Hepatocyte (in vitro differentiated cells): Measurements from ENCODE around the gene MLC1. TPM values are rescaled to one million over a fixed set of nuclear protein-coding genes. Genes with fewer than 3 reads are reported as not detected.

Experiments used
- DNase-seq: peaks from one replicate; pipeline ENCODE4 v3.0.0-alpha.2; 2016; ENCODE audit warnings: low spot score
- H2AFZ ChIP-seq: fragments of 200-600 bp; sonication (generic); 2 replicates; pipeline ENCODE4 v1.6.0; 2016; ENCODE audit warnings: antibody characterized with exemption, mild to moderate bottlenecking
- H3K27ac ChIP-seq: fragments of 200-600 bp; sonication (generic); 2 replicates; pipeline ENCODE4 v1.5.1; 2016; ENCODE audit warnings: mild to moderate bottlenecking
- H3K27me3 ChIP-seq: fragments of 200-600 bp; sonication (generic); 2 replicates; pipeline ENCODE4 v1.6.1; 2016
- H3K36me3 ChIP-seq: fragments of 200-600 bp; sonication (generic); replicated peaks from 2 replicates; pipeline ENCODE4 v1.5.1; 2016; ENCODE audit warnings: low read depth; ENCODE audit not compliant: insufficient read depth
- H3K4me1 ChIP-seq: fragments of 200-600 bp; sonication (generic); 2 replicates; pipeline ENCODE4 v1.5.1; 2016; ENCODE audit warnings: mild to moderate bottlenecking, moderate library complexity; ENCODE audit not compliant: insufficient read depth
- H3K4me2 ChIP-seq: fragments of 200-600 bp; sonication (generic); 2 replicates; pipeline ENCODE4 v1.6.0; 2016
- H3K4me3 ChIP-seq: fragments of 200-600 bp; sonication (generic); 2 replicates; pipeline ENCODE4 v1.5.1; 2016; ENCODE audit warnings: mild to moderate bottlenecking
- H3K79me2 ChIP-seq: fragments of 200-600 bp; sonication (generic); 2 replicates; pipeline ENCODE4 v1.6.0; 2017; ENCODE audit warnings: mild to moderate bottlenecking
- H3K9me2 ChIP-seq: fragments of 200-600 bp; sonication (generic); replicated peaks from 2 replicates; pipeline ENCODE4 v1.6.0; 2017; ENCODE audit warnings: mild to moderate bottlenecking; ENCODE audit not compliant: insufficient read depth
- H3K9me3 ChIP-seq: fragments of 200-600 bp; sonication (generic); 2 replicates; pipeline ENCODE4 v1.5.1; 2016; ENCODE audit warnings: low read depth, mild to moderate bottlenecking
- H4K20me1 ChIP-seq: fragments of 200-600 bp; sonication (generic); 2 replicates; pipeline ENCODE4 v1.6.0; 2016; ENCODE audit warnings: mild to moderate bottlenecking; ENCODE audit not compliant: insufficient read depth, poor library complexity, severe bottlenecking
- EZH2 ChIP-seq: fragments of 200-600 bp; sonication (generic); IDR thresholded peaks from 2 replicates; pipeline ENCODE4 v1.6.1; 2016; ENCODE audit warnings: antibody characterized with exemption, mild to moderate bottlenecking, borderline replicate concordance
- EZH2phosphoT487 ChIP-seq: fragments of 200-600 bp; sonication (generic); IDR thresholded peaks from one replicate; pipeline ENCODE4 v1.6.1; 2018; ENCODE audit warnings: antibody characterized with exemption, mild to moderate bottlenecking, low read depth, moderate library complexity; ENCODE audit not compliant: unreplicated experiment, severe bottlenecking
- WGBS: methylation state at CpG from one replicate; pipeline ENCODE4 v1.1.6; 2016; ENCODE audit warnings: low lambda C conversion rate; ENCODE audit errors: missing lambda C conversion rate; 5-methylcytosine and 5-hydroxymethylcytosine counted together
- polyA plus RNA-seq: library from polyadenylated mRNA; unstranded; fragments of >200 nt; fragmentation: Nextera tagmentation; extraction: Ambion mirVana; gene quantifications from 2 replicates; pipeline ENCODE4 v1.2.1, GENCODE V29; 2016
- total RNA-seq: library from RNA; depleted of rRNA; stranded (reverse); fragments of >200 nt; gene quantifications from 2 replicates; pipeline ENCODE4 v1.2.3, GENCODE V29; 2014
- TF ChIP-seq, protein P1 (sequence below): fragments of 200-600 bp; sonication (generic); IDR thresholded peaks from 2 replicates; pipeline ENCODE4 v1.5.1; 2016; ENCODE audit warnings: antibody characterized with exemption, mild to moderate bottlenecking; ENCODE audit not compliant: poor library complexity

Gene MLC1
- total and polyA plus RNA-seq, 2 experiments from 2014 or later: 3.3 to 8.2 TPM

DNA sequence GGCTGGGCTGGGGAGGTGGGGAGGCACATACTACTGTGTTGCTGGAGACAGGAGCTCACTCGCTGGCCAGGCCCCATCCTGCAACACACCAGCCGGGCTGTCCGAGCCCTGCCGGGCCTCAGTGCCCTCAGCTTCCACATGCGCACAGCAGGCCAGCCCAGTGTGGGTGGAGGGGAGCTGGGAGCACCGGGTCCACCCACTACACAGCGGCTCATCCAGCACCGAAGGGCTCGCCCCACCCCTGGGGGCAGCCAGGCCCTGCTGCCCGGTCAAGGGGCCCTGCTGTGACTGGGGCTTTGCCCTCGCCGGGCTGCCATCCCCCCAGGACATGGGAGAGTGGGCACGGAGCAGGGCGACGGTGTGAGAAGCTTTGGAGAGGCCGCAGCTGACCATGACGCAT is 36.4 kb downstream of the MLC1 start:
- Histone ChIP-seq H3K27ac (no peak overlapping the region), H3K4me1 (no peaks in the 10 kb centered on the region), H3K4me3 (no peak overlapping the region), H4K20me1 (no peaks in the 10 kb centered on the region), H3K79me2 (no peaks in the 10 kb centered on the region), H2AFZ (no peak overlapping the region), H3K27me3 (no peaks in the 10 kb centered on the region), H3K9me3 (no peaks in the 10 kb centered on the region), H3K36me3 (no peaks in the 10 kb centered on the region), H3K9me2 (no peaks in the 10 kb centered on the region), H3K4me2 (no peak overlapping the region)
- WGBS: 89% methylated on average over 17 of the region's 17 CpGs
- TF ChIP-seq EZH2: no peak
- TF ChIP-seq, protein P1, sequence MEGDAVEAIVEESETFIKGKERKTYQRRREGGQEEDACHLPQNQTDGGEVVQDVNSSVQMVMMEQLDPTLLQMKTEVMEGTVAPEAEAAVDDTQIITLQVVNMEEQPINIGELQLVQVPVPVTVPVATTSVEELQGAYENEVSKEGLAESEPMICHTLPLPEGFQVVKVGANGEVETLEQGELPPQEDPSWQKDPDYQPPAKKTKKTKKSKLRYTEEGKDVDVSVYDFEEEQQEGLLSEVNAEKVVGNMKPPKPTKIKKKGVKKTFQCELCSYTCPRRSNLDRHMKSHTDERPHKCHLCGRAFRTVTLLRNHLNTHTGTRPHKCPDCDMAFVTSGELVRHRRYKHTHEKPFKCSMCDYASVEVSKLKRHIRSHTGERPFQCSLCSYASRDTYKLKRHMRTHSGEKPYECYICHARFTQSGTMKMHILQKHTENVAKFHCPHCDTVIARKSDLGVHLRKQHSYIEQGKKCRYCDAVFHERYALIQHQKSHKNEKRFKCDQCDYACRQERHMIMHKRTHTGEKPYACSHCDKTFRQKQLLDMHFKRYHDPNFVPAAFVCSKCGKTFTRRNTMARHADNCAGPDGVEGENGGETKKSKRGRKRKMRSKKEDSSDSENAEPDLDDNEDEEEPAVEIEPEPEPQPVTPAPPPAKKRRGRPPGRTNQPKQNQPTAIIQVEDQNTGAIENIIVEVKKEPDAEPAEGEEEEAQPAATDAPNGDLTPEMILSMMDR: no peak
- no peak for TF ChIP-seq EZH2phosphoT487
- no peak for DNase-seq

DNA sequence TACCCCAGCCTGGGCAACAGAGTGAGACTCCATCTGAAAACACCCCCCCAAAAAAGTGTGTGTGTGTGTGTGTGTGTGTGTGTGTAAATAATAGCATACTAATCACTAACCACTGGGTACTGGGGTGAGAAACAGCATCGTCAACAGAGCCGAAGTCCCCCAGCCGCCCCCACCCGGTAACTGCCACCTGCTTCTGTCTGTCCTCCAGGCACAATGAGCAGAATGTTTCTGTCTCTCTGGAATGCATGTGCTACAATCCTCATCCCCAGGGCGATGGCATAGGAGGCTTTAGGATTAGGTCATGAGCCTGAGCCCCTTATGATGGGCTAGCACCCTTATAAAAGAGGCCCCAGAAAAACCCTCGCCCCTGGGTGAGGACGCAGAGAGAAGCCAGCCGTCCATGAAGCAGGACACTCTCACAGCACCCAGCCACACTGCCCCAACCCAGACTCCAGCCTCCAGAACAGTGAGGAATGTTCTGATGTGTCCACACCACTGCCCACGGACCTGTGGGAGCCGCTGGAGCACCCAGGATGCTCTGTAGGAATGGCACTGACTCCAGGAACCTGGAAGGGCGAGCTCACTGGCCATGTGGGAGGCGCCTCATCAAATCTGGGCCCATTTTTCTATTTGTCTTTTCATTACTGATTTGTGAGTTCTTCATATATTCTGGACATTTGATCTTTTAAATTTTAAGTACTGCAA is 37.0 kb downstream of the MLC1 start:
- Histone ChIP-seq H2AFZ (no peak overlapping the region), H3K79me2 (no peaks in the 10 kb centered on the region), H3K9me3 (no peaks in the 10 kb centered on the region), H3K27ac (no peak overlapping the region), H3K9me2 (no peaks in the 10 kb centered on the region), H3K36me3 (no peaks in the 10 kb centered on the region), H3K4me2 (no peak overlapping the region), H4K20me1 (no peaks in the 10 kb centered on the region), H3K27me3 (no peaks in the 10 kb centered on the region), H3K4me3 (no peak overlapping the region), H3K4me1 (no peaks in the 10 kb centered on the region)
- TF ChIP-seq EZH2phosphoT487 (no peak), EZH2 (no peak)
- TF ChIP-seq, protein P1: no peak
- 86% methylated on average over 12 of the region's 12 CpGs for WGBS
- DNase-seq: no peak

DNA sequence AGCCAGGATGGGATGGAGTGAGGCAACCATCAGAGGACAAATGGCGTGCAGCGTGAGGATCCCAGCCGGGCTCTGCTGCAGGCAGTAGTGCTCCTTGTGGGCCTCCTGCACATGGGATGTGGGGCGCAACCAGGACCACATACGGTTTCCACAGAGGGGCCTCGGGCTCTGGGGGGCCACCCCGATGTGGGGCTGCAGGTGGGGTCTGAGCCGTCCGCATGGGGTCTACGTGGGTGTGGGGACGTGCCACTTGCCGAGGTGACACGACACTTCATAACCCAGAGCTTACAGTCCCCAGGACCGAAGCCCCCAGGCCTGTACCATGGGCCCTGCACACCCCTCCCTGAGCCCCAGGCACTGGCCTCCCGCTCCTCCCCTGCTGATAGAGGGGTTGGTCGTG is 37.9 kb downstream of the MLC1 start:
- 95% methylated on average over 12 of the region's 16 CpGs for WGBS
- no peaks in the 10 kb centered on the region for H3K36me3 ChIP-seq
- H3K27me3 ChIP-seq: no peaks in the 10 kb centered on the region
- no peaks in the 10 kb centered on the region for H4K20me1 ChIP-seq
- H3K27ac ChIP-seq: no peak overlapping the region
- H2AFZ ChIP-seq: no peak overlapping the region
- no peak overlapping the region for H3K4me2 ChIP-seq
- no peaks in the 10 kb centered on the region for H3K4me1 ChIP-seq
- no peaks in the 10 kb centered on the region for H3K9me2 ChIP-seq
- H3K79me2 ChIP-seq: no peaks in the 10 kb centered on the region
- H3K4me3 ChIP-seq: no peak overlapping the region
- no peaks in the 10 kb centered on the region for H3K9me3 ChIP-seq
- TF ChIP-seq EZH2phosphoT487 (no peak), EZH2 (no peak)
- no peak for DNase-seq

DNA sequence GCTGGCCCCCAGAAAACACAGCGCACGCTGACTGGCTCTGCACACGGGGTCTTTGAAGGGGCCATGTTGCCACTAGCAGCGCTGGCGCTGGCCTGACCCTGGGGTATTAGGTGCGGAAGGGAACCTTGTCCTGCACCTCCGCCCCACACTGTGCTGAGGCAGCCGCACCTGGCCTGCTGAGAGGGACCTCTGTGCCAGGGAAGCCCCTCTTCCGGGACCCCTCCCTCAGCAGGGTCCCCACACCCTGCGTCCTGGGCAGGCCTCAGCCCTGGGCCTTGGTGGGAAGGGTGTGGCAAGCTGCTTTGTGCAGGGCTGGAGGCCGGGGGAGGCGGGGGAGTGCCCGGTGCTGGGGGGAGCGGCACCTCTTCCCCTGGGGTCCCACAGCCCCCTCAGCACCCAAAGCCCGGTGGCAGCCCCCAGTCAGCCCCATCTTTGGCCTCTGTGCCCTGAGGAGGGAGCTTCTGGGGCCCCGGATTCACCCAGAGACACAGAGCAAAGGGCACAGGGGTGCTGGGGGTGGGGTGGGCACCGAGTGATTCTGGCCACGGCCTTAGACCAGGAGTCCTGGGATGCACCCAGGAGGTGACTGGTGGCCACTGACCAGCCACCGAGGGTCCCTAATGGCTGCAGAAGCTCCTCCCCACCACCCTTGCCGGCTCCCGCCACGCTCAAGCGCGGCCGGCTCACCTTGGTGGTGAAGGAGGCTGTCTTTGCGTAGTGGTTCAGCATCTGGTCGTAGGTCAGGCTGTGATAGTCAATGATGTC is 38.6 kb downstream of the MLC1 start:
- Histone ChIP-seq H3K79me2 (no peaks in the 10 kb centered on the region), H3K36me3 (no peaks in the 10 kb centered on the region), H3K9me3 (no peaks in the 10 kb centered on the region), H3K4me1 (no peaks in the 10 kb centered on the region), H3K4me3 (no peak overlapping the region), H3K27me3 (no peaks in the 10 kb centered on the region), H3K4me2 (no peak overlapping the region), H3K9me2 (no peaks in the 10 kb centered on the region), H4K20me1 (no peaks in the 10 kb centered on the region), H3K27ac (no peak overlapping the region), H2AFZ (no peak overlapping the region)
- TF ChIP-seq EZH2phosphoT487: no peak
- TF ChIP-seq EZH2: no peak
- TF ChIP-seq, protein P1: no peak
- no peak for DNase-seq
- 91% methylated on average over 17 of the region's 27 CpGs for WGBS
